ENCODE results near the gene RGS11. TPM values are rescaled to one million over a fixed set of nuclear protein-coding genes. Genes with fewer than 3 reads are reported as not detected.
"Not testable (repeated sequence)": the region's sequence is repeated elsewhere in the genome, so short reads cannot be mapped to it uniquely, and the experiment has no call there.

Gene RGS11
- polyA plus RNA-seq, 1 experiment, result 0.33 TPM

DNA sequence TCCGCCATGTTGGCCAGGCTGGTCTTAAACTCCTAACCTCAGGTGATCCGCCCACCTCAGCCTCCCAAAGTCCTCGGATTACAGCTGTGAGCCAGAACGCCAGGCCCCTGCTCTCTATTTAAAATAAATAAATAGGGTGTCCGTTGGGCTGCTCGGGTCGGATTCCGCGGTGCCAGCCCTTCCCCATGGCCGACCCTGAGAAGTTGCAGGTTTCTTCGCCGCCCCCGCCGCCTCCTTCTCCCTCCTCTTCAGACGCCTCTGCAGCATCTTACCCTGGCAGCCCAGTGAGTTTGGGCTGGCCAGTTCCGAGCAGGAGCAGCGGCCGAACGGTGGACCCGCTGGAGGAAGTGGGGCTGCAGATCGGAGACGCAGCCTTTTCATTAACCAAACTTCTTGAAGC is 44.8 kb downstream of the RGS11 start:
- H3K4me3 ChIP-seq (ENCODE audit: low read depth, low read length), result no peak overlapping the region
- no peaks in the 10 kb centered on the region for H3K27me3 ChIP-seq (ENCODE audit: control insufficient read depth, insufficient read depth, low read length)
- H3K27ac ChIP-seq (ENCODE audit: low read depth, low read length), result no peak overlapping the region
- ChIA-PET POLR2A (no interaction called here), CTCF (no interaction called here)
- no peaks in the 10 kb centered on the region; the same call in 1 of the 2 replicates for H3K9me3 ChIP-seq (ENCODE audit: control insufficient read depth, insufficient read depth, low read length)
- TF ChIP-seq, protein P1, sequence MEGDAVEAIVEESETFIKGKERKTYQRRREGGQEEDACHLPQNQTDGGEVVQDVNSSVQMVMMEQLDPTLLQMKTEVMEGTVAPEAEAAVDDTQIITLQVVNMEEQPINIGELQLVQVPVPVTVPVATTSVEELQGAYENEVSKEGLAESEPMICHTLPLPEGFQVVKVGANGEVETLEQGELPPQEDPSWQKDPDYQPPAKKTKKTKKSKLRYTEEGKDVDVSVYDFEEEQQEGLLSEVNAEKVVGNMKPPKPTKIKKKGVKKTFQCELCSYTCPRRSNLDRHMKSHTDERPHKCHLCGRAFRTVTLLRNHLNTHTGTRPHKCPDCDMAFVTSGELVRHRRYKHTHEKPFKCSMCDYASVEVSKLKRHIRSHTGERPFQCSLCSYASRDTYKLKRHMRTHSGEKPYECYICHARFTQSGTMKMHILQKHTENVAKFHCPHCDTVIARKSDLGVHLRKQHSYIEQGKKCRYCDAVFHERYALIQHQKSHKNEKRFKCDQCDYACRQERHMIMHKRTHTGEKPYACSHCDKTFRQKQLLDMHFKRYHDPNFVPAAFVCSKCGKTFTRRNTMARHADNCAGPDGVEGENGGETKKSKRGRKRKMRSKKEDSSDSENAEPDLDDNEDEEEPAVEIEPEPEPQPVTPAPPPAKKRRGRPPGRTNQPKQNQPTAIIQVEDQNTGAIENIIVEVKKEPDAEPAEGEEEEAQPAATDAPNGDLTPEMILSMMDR (IDR thresholded peaks at IDR 0.05; ENCODE audit: low read depth, low read length), result no peak
- DNase-seq (ENCODE audit: low read depth, low spot score), result no peak

GRCh38 chr16:230351-230750 is 45.4 kb downstream of the RGS11 start:
- H3K27me3 ChIP-seq (ENCODE audit: control insufficient read depth, insufficient read depth, low read length); DNase-seq (ENCODE audit: low read depth, low spot score); H3K9me3 ChIP-seq (ENCODE audit: control insufficient read depth, insufficient read depth, low read length); H3K27ac ChIP-seq (ENCODE audit: low read depth, low read length); H3K4me3 ChIP-seq (ENCODE audit: low read depth, low read length); POLR2A ChIA-PET: not testable (repeated sequence)
- CTCF ChIA-PET, result interaction anchor here (0.6 kb wide), 1 partner anchor 11 kb away, joined by 5 read pairs; no protein-coding TSS in a partner anchor

DNA sequence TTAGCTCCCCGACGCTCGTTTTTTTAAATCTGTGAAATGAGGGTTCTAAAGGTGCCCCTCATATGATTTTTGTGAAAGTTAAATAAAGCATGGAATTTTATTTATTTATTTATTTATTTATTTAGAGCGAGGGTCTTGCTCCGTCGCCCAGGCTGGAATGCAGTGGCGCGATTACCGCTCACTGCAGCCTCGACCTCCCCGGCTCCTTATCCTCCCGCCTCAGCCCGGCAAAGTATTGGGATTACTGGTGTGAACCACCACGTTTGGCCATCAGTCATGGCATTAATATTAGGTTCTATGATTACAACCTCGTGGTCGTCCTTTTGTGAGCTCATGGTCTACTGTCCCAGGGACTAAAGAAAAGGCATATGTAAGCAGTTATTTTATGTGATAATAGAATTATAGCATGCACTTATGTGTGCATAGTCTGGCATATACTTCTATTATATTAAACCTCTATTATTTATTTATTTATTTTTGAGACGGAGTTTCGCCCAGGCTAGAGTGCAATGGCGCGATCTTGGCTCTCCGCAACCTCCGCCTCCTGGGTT is 45.9 kb downstream of the RGS11 start:
- POLR2A ChIA-PET, result interaction anchor here (1.2 to 1.4 kb wide), 2 partner anchors 122 to 135 kb away, joined by 3 read pairs; no protein-coding TSS in a partner anchor
- no peak for DNase-seq (ENCODE audit: low read depth, low spot score)
- no peak overlapping the region for H3K27ac ChIP-seq (ENCODE audit: low read depth, low read length)

DNA sequence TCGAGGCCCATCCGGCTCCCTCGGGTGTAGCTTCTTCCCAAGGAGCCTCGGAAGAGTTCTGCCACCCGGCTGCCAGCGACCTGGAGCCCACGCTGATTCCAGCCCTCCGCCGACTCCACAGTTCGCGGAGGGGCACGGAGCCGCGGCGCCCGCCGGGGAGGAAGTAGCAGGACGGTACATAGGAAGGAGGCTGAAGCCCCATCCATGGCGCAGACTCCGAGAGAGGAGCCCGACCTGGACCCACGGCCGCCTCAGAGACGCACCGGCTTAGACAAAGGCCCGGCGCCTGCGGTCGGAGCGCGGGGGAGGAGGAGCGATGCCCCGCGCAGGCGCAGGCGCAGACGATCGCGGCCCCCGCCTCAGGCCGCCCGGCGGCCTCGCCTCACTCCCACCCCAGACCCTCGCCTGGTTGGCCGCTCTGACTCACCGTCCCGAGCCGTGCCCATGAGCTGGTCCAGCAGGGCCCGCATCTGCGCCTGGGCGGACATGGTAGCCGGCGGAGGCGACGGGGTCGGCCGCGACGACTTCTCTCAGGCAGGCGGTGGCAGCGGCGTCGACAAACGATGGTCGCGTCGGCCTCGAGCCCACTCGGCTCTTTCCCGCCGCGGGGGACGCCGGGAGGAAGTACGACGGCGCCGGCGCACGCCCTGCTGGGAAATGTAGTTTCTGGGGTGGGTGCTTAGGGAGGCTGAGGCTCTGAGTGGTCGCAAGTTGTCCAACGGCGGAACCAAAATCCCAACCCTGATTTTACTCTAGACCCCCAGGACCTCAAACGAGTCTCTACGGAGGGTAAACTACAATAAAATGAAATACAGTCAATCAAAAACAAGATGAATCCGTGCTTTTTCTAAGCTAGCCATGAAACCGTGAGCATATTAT is 46.7 kb downstream of the RGS11 start, which contains the start of gene LUC7L:
TSS of gene LUC7L (minus strand) at position 598 of the 879 bp plus-strand sequence. CDS start at position 488, 110 bp downstream.
- peak within 1 kb of the TSS; percentile 96 for H3K27ac ChIP-seq (ENCODE audit: low read depth, low read length)
- no peaks in the 10 kb centered on the region for H3K27me3 ChIP-seq (ENCODE audit: control insufficient read depth, insufficient read depth, low read length)
- TF ChIP-seq, protein P1 (IDR thresholded peaks at IDR 0.05; ENCODE audit: low read depth, low read length), result no peak
- ChIA-PET CTCF (interaction anchor here (0.6 to 2.4 kb wide), 8 partner anchors 10 to 158 kb away, joined by 3 to 13 read pairs (median 4); partner anchors contain the start of gene AXIN1), POLR2A (interaction anchor here (0.6 to 1.4 kb wide), 5 partner anchors 10 to 136 kb away, joined by 3 to 4 read pairs (median 3); no protein-coding TSS in a partner anchor)
- no peaks in the 10 kb centered on the region; the same call in 1 of the 2 replicates for H3K9me3 ChIP-seq (ENCODE audit: control insufficient read depth, insufficient read depth, low read length)
- DNase-seq (ENCODE audit: low read depth, low spot score), result peak; percentile 45
- H3K4me3 ChIP-seq (ENCODE audit: low read depth, low read length), result peak within 1 kb of the TSS; percentile 94

More for the DNA sequence above, 45.9 kb downstream of the RGS11 start:
- Histone ChIP-seq H3K9me3 (ENCODE audit: control insufficient read depth, insufficient read depth, low read length) (no peaks in the 10 kb centered on the region; the same call in 1 of the 2 replicates), H3K4me3 (ENCODE audit: low read depth, low read length) (peak overlapping the region; percentile 94), H3K27me3 (ENCODE audit: control insufficient read depth, insufficient read depth, low read length) (no peaks in the 10 kb centered on the region)
- CTCF ChIA-PET, result interaction anchor here (0.6 to 2.4 kb wide), 4 partner anchors 12 to 133 kb away, joined by 3 to 13 read pairs (median 5); partner anchors contain the start of gene AXIN1
- TF ChIP-seq, protein P1 (IDR thresholded peaks at IDR 0.05; ENCODE audit: low read depth, low read length), result no peak

GRCh38 chr16:228151-228851 is 47.4 kb downstream of the RGS11 start:
- Histone ChIP-seq H3K4me3 (ENCODE audit: low read depth, low read length) (peak overlapping the region; percentile 94), H3K27ac (ENCODE audit: low read depth, low read length) (peak overlapping the region; percentile 96), H3K9me3 (ENCODE audit: control insufficient read depth, insufficient read depth, low read length) (no peaks in the 10 kb centered on the region; the same call in 1 of the 2 replicates), H3K27me3 (ENCODE audit: control insufficient read depth, insufficient read depth, low read length) (no peaks in the 10 kb centered on the region)
- ChIA-PET POLR2A (interaction anchor here (0.6 to 1.4 kb wide), 5 partner anchors 9 to 137 kb away, joined by 3 to 6 read pairs (median 3); no protein-coding TSS in a partner anchor), CTCF (interaction anchor here (0.6 to 2.4 kb wide), 7 partner anchors 9 to 159 kb away, joined by 3 to 13 read pairs (median 5); partner anchors contain the start of gene AXIN1)
- TF ChIP-seq, protein P1 (IDR thresholded peaks at IDR 0.05; ENCODE audit: low read depth, low read length), result no peak
- DNase-seq (ENCODE audit: low read depth, low spot score), result no peak
